DND-41 (cell line): ENCODE results near the gene FRMD8.

Experiments used
- ATAC-seq: fragments of 200-7000 bp; cut with Tn5 transposase; 3 replicates; pipeline ENCODE4 v1.9.1; 2021; ENCODE audit warnings: low read depth; ENCODE audit not compliant: insufficient read depth
- DNase-seq: peaks from one replicate; pipeline ENCODE4 v3.0.0-alpha.2; 2020
- H2AFZ ChIP-seq: 2 replicates; pipeline ENCODE4 v1.6.0; 2012; ENCODE audit warnings: low read depth, low read length
- H3K27ac ChIP-seq: 2 replicates; pipeline ENCODE4 v1.5.1; 2012; ENCODE audit warnings: low read length, inconsistent platforms
- H3K27me3 ChIP-seq: fragments of 200-600 bp; sonication (generic); 2 replicates; pipeline ENCODE4 v1.6.0; 2012; ENCODE audit warnings: low read length, mild to moderate bottlenecking, inconsistent platforms; ENCODE audit not compliant: insufficient read depth, poor library complexity
- H3K36me3 ChIP-seq: 2 replicates; pipeline ENCODE4 v1.5.1; 2012; ENCODE audit warnings: low read length, inconsistent platforms; ENCODE audit not compliant: insufficient read depth
- H3K4me1 ChIP-seq: 2 replicates; pipeline ENCODE4 v1.5.1; 2012; ENCODE audit warnings: mild to moderate bottlenecking, low read length; ENCODE audit not compliant: insufficient read depth
- H3K4me2 ChIP-seq: 2 replicates; pipeline ENCODE4 v1.6.0; 2012; ENCODE audit warnings: mild to moderate bottlenecking, moderate library complexity, low read length, inconsistent platforms; ENCODE audit not compliant: insufficient read depth
- H3K4me3 ChIP-seq, 2 experiments: fragments of 200-600 bp in 1 of 2; shearing (Covaris generic) in 1 of 2; 2 replicates each; pipeline ENCODE4 v1.5.1; 2012 to 2016; ENCODE audit warnings: inconsistent platforms in 2 of 2, low read length in 2 of 2, mild to moderate bottlenecking in 2 of 2, low read depth in 1 of 2, moderate library complexity in 1 of 2
- H3K79me2 ChIP-seq: 2 replicates; pipeline ENCODE4 v1.6.0; 2012; ENCODE audit warnings: low read length, inconsistent platforms; ENCODE audit not compliant: insufficient read depth
- H3K9ac ChIP-seq: 2 replicates; pipeline ENCODE4 v1.6.0; 2012; ENCODE audit warnings: low read depth, mild to moderate bottlenecking, inconsistent platforms, low read length, moderate library complexity
- H3K9me3 ChIP-seq: 2 replicates; pipeline ENCODE4 v1.5.1; 2012; ENCODE audit warnings: low read length, moderate library complexity, mild to moderate bottlenecking, inconsistent platforms; ENCODE audit not compliant: insufficient read depth, severe bottlenecking
- H4K20me1 ChIP-seq: 2 replicates; pipeline ENCODE4 v1.6.0; 2012; ENCODE audit warnings: low read length; ENCODE audit not compliant: insufficient read depth
- EZH2 ChIP-seq: IDR thresholded peaks from 3 replicates; pipeline ENCODE4 v1.6.1; 2012; ENCODE audit warnings: borderline replicate concordance, low read depth, mild to moderate bottlenecking, moderate library complexity, low read length, inconsistent platforms; ENCODE audit not compliant: severe bottlenecking
- TF ChIP-seq, protein P1 (sequence below): IDR thresholded peaks from 2 replicates; pipeline ENCODE4 v1.5.1; 2012; ENCODE audit warnings: borderline replicate concordance, low read length, moderate library complexity, mild to moderate bottlenecking; ENCODE audit not compliant: poor library complexity, severe bottlenecking; ENCODE audit errors: extremely low read depth

Gene FRMD8

DNA sequence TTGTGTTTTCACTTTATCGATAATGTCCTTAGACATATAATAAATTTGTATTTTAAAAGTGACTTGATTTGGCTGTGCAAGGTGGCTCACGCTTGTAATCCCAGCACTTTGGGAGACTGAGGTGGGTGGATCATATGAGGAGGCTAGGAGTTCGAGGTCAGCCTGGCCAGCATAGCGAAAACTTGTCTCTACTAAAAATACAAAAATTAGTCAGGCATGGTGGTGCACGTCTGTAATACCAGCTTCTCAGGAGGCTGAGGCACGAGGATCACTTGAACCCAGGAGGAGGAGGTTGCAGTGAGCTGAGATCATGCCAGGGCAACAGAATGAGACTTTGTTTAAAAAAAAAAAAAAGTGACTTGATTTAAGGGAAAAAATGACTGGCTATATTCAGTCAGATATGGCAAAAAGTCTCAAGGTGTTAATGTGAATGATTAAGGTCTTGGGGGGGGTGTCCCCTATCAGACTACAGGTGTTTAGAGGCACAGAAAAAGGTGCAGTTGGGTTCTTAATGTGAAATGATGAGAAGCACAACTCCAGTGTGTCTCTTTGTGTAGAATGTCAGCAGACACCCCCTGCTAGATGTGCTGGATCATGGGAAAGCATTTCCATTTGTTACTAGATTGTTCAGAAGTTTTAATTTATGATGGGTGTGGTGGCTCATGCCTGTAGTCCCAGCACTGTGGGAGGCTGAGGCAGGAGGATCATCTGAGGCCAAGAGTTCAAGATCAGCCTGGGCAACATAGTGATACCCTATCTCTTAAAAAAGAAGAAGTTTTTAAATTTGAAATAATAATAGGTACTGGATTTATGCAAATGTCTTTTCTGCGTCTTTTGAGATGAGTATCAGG lies 53.1 kb downstream of the FRMD8 start:
- Histone ChIP-seq H3K9ac (no peak overlapping the region), H3K9me3 (no peaks in the 10 kb centered on the region), H2AFZ (no peak overlapping the region), H3K27ac (no peak overlapping the region), H3K4me1 (0 out of 2 replicates have a peak, but pooled peaks cover 3% of the 10 kb centered on the region), H3K79me2 (peaks cover 18% of the 10 kb centered on the region), H4K20me1 (peaks cover 41% of the 10 kb centered on the region), H3K4me3 (no peak overlapping the region), H3K36me3 (peaks cover 9% of the 10 kb centered on the region), H3K27me3 (no peaks in the 10 kb centered on the region), H3K4me2 (no peak overlapping the region)
- DNase-seq (peak; percentile 4), ATAC-seq (no peak)
- TF ChIP-seq, protein P1, sequence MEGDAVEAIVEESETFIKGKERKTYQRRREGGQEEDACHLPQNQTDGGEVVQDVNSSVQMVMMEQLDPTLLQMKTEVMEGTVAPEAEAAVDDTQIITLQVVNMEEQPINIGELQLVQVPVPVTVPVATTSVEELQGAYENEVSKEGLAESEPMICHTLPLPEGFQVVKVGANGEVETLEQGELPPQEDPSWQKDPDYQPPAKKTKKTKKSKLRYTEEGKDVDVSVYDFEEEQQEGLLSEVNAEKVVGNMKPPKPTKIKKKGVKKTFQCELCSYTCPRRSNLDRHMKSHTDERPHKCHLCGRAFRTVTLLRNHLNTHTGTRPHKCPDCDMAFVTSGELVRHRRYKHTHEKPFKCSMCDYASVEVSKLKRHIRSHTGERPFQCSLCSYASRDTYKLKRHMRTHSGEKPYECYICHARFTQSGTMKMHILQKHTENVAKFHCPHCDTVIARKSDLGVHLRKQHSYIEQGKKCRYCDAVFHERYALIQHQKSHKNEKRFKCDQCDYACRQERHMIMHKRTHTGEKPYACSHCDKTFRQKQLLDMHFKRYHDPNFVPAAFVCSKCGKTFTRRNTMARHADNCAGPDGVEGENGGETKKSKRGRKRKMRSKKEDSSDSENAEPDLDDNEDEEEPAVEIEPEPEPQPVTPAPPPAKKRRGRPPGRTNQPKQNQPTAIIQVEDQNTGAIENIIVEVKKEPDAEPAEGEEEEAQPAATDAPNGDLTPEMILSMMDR, result no peak
- no peak for TF ChIP-seq EZH2

DNA sequence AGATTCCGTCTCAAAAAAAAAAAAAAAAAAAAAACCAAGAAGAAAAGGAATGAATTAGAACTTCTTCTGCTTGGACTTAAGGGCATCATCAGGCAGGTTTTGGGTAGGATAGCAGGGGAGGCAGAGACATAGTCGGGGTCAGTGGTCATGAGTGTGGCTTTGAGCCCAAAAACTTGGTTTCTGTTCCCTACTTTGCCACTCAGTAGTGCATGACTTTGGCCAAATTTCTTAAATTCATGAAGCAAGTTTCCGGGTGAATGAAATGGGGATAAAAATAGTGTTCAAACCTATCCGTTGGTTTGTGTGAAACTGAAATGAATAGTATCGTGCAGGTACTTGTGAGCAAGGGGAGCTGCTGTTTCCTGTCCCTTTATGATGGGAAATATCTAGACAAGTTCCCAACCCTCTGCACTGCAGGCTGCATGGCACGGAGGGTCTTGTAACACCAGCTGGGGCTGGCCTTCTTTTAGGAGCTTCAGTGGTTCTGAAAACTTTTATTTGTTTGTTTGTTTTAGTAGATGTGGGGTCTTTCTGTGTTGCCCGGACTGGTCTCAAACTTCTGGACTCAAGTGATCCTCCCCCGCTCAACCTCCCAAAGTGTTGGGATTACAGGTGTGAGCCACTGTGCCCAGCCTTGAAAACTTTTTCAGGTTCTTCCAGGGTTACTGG lies 54.5 kb downstream of the FRMD8 start:
- H3K36me3 ChIP-seq, result no peaks in the 10 kb centered on the region; the same call in 1 of the 2 replicates
- no peaks in the 10 kb centered on the region for H3K9me3 ChIP-seq
- H3K9ac ChIP-seq, result no peak overlapping the region
- no peak overlapping the region for H3K4me2 ChIP-seq
- H3K27me3 ChIP-seq, result no peaks in the 10 kb centered on the region
- no peak overlapping the region for H3K4me3 ChIP-seq
- H3K79me2 ChIP-seq, result peaks cover 10% of the 10 kb centered on the region
- TF ChIP-seq EZH2, result no peak
- TF ChIP-seq, protein P1, result no peak
- peaks cover 38% of the 10 kb centered on the region for H4K20me1 ChIP-seq
- H3K4me1 ChIP-seq, result 0 out of 2 replicates have a peak, but pooled peaks cover 3% of the 10 kb centered on the region
- no peak for DNase-seq
- ATAC-seq, result no peak
- no peak overlapping the region for H2AFZ ChIP-seq
- no peak overlapping the region for H3K27ac ChIP-seq

DNA sequence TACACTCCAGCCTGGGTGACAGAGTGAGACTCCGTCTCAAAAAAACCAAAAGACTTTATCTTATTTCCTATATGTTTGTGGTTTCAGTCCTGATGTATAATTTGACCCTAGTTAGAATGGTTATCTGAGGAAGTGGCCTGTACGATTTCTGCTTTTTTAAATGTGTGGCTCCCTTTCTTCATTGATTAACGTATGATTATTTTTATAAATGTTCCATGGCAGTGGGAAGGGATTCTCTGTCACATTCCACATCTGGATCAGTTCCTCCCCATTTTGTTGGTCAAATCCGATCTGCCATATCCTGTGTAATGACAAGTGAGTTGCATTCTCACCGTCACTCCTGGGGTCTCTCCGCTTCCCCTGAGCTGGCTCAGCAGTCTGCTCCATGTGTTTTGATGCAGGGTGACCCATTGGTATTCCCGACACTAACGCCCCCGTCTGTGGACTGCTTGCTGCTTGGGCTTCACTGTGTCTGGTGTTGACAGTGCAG lies 56.5 kb downstream of the FRMD8 start:
- H3K27me3 ChIP-seq, result no peaks in the 10 kb centered on the region
- no peak overlapping the region for H3K4me3 ChIP-seq
- peak overlapping the region; percentile 33; the same call in 1 of the 2 replicates for H3K27ac ChIP-seq
- ATAC-seq (no peak), DNase-seq (no peak)
- H4K20me1 ChIP-seq, result peaks cover 26% of the 10 kb centered on the region
- H3K4me2 ChIP-seq, result no peak overlapping the region
- 0 out of 2 replicates have a peak, but pooled peaks cover 3% of the 10 kb centered on the region for H3K4me1 ChIP-seq
- no peak overlapping the region for H3K9ac ChIP-seq
- TF ChIP-seq, protein P1, result no peak
- no peak for TF ChIP-seq EZH2
- H2AFZ ChIP-seq, result no peak overlapping the region
- H3K36me3 ChIP-seq, result no peaks in the 10 kb centered on the region
- H3K79me2 ChIP-seq, result no peaks in the 10 kb centered on the region
- no peaks in the 10 kb centered on the region for H3K9me3 ChIP-seq
